ENCODE results near the gene INHBE.
"Not testable (repeated sequence)": the region's sequence is repeated elsewhere in the genome, so short reads cannot be mapped to it uniquely, and the experiment has no call there.

The INHBE gene

GRCh38 chr12:57491393-57492280 is 36.5 kb downstream of the INHBE start:
- Histone ChIP-seq H3K9me3 (ENCODE audit: low read length) (no peaks in the 10 kb centered on the region), H3F3A (ENCODE audit: insufficient read depth, low read length) (no peaks in the 10 kb centered on the region), H3K4me1 (ENCODE audit: insufficient read depth, low read length, severe bottlenecking) (peaks cover 17% of the 10 kb centered on the region), H3K27ac (ENCODE audit: low read depth, low read length, poor library complexity, severe bottlenecking) (no peak overlapping the region), H3K36me3 (ENCODE audit: insufficient read depth, low read length) (peaks cover 60% of the 10 kb centered on the region), H3K9ac (ENCODE audit: low read length) (no peak overlapping the region), H3K79me2 (ENCODE audit: insufficient read depth, low read length) (peaks cover 16% of the 10 kb centered on the region), H2AFZ (ENCODE audit: low read length) (no peak overlapping the region), H3K9me2 (ENCODE audit: low read depth, low read length) (no peaks in the 10 kb centered on the region), H4K20me1 (ENCODE audit: insufficient read depth, low read length) (no peaks in the 10 kb centered on the region), H3K4me2 (ENCODE audit: low read length) (no peak overlapping the region), H3K27me3 (ENCODE audit: insufficient read depth, low read length) (no peaks in the 10 kb centered on the region), H3K4me3 (ENCODE audit: low read depth, low read length, poor library complexity, severe bottlenecking) (no peak overlapping the region)
- no peak for TF ChIP-seq EZH2 (IDR thresholded peaks at IDR 0.05; ENCODE audit: borderline replicate concordance, low read length)

- H4K20me1 ChIP-seq (ENCODE audit: insufficient read depth, low read length); H3K27me3 ChIP-seq (ENCODE audit: insufficient read depth, low read length); H3K9me3 ChIP-seq (ENCODE audit: low read length); H3F3A ChIP-seq (ENCODE audit: insufficient read depth, low read length); H3K4me1 ChIP-seq (ENCODE audit: insufficient read depth, low read length, severe bottlenecking); H3K9me2 ChIP-seq (ENCODE audit: low read depth, low read length); H2AFZ ChIP-seq (ENCODE audit: low read length); H3K4me3 ChIP-seq (ENCODE audit: low read depth, low read length, poor library complexity, severe bottlenecking); H3K27ac ChIP-seq (ENCODE audit: low read depth, low read length, poor library complexity, severe bottlenecking); H3K79me2 ChIP-seq (ENCODE audit: insufficient read depth, low read length); H3K9ac ChIP-seq (ENCODE audit: low read length); H3K4me2 ChIP-seq (ENCODE audit: low read length): not testable (repeated sequence)
- H3K36me3 ChIP-seq (ENCODE audit: insufficient read depth, low read length) = peaks cover 78% of the 10 kb centered on the region
Measured at GRCh38 chr12:57495051-57495701, 40.1 kb downstream of the INHBE start.

DNA sequence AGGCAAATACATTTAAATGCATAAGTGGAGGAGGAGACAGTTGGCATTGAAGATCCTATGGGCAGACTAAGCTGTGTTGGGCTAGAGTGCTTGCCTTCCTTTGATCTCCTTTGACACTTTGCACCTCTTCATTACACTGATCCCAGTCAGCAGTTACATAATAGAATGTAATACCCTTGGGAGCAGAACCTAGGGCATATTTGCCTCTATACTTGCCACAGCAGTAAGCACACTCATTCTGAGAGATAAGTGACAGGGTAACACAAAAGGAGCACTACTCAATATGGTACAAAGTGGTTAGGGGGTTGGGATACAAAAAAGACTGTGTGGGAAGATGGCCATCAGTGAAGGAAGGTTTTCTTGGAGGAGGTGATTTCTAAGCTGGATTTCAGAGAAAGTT is 41.7 kb downstream of the INHBE start:
- TF ChIP-seq, protein P1, sequence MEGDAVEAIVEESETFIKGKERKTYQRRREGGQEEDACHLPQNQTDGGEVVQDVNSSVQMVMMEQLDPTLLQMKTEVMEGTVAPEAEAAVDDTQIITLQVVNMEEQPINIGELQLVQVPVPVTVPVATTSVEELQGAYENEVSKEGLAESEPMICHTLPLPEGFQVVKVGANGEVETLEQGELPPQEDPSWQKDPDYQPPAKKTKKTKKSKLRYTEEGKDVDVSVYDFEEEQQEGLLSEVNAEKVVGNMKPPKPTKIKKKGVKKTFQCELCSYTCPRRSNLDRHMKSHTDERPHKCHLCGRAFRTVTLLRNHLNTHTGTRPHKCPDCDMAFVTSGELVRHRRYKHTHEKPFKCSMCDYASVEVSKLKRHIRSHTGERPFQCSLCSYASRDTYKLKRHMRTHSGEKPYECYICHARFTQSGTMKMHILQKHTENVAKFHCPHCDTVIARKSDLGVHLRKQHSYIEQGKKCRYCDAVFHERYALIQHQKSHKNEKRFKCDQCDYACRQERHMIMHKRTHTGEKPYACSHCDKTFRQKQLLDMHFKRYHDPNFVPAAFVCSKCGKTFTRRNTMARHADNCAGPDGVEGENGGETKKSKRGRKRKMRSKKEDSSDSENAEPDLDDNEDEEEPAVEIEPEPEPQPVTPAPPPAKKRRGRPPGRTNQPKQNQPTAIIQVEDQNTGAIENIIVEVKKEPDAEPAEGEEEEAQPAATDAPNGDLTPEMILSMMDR (IDR thresholded peaks at IDR 0.05; ENCODE audit: low read length) = no peak
- TF ChIP-seq EZH2 (IDR thresholded peaks at IDR 0.05; ENCODE audit: borderline replicate concordance, low read length) = no peak
- H3K4me3 ChIP-seq (ENCODE audit: low read depth, low read length, poor library complexity, severe bottlenecking) = no peak overlapping the region
- H2AFZ ChIP-seq (ENCODE audit: low read length) = no peak overlapping the region
- H3K9me3 ChIP-seq (ENCODE audit: low read length) = no peaks in the 10 kb centered on the region
- H3K4me2 ChIP-seq (ENCODE audit: low read length) = no peak overlapping the region
- H3K9me2 ChIP-seq (ENCODE audit: low read depth, low read length) = no peaks in the 10 kb centered on the region
- no peaks in the 10 kb centered on the region for H3F3A ChIP-seq (ENCODE audit: insufficient read depth, low read length)
- H3K4me1 ChIP-seq (ENCODE audit: insufficient read depth, low read length, severe bottlenecking) = no peaks in the 10 kb centered on the region
- no peaks in the 10 kb centered on the region for H4K20me1 ChIP-seq (ENCODE audit: insufficient read depth, low read length)
- no peaks in the 10 kb centered on the region for H3K79me2 ChIP-seq (ENCODE audit: insufficient read depth, low read length)
- H3K36me3 ChIP-seq (ENCODE audit: insufficient read depth, low read length) = peaks cover 78% of the 10 kb centered on the region
- H3K9ac ChIP-seq (ENCODE audit: low read length) = no peak overlapping the region
- no peak overlapping the region for H3K27ac ChIP-seq (ENCODE audit: low read depth, low read length, poor library complexity, severe bottlenecking)
- no peaks in the 10 kb centered on the region for H3K27me3 ChIP-seq (ENCODE audit: insufficient read depth, low read length)

GRCh38 chr12:57497223-57498131 is 42.4 kb downstream of the INHBE start:
- Histone ChIP-seq H3K36me3 (ENCODE audit: insufficient read depth, low read length) (peaks cover 78% of the 10 kb centered on the region), H3K4me2 (ENCODE audit: low read length) (no peak overlapping the region), H3K79me2 (ENCODE audit: insufficient read depth, low read length) (no peaks in the 10 kb centered on the region), H3K9me2 (ENCODE audit: low read depth, low read length) (no peaks in the 10 kb centered on the region), H2AFZ (ENCODE audit: low read length) (no peak overlapping the region), H3K27ac (ENCODE audit: low read depth, low read length, poor library complexity, severe bottlenecking) (no peak overlapping the region), H3K27me3 (ENCODE audit: insufficient read depth, low read length) (no peaks in the 10 kb centered on the region), H3K4me3 (ENCODE audit: low read depth, low read length, poor library complexity, severe bottlenecking) (no peak overlapping the region), H3K9ac (ENCODE audit: low read length) (no peak overlapping the region), H4K20me1 (ENCODE audit: insufficient read depth, low read length) (no peaks in the 10 kb centered on the region), H3F3A (ENCODE audit: insufficient read depth, low read length) (no peaks in the 10 kb centered on the region), H3K4me1 (ENCODE audit: insufficient read depth, low read length, severe bottlenecking) (no peaks in the 10 kb centered on the region), H3K9me3 (ENCODE audit: low read length) (no peaks in the 10 kb centered on the region)
- TF ChIP-seq, protein P1 (IDR thresholded peaks at IDR 0.05; ENCODE audit: low read length) = no peak
- no peak for TF ChIP-seq EZH2 (IDR thresholded peaks at IDR 0.05; ENCODE audit: borderline replicate concordance, low read length)
